H1 (cell line): Measurements from ENCODE around the gene RASSF5. TPM values are rescaled to one million over a fixed set of nuclear protein-coding genes. Genes with fewer than 3 reads are reported as not detected.

Source experiments
- CEBPB ChIP-seq: IDR thresholded peaks from 2 replicates; pipeline ENCODE4 v1.6.1; 2012; ENCODE audit warnings: low read depth, low read length
- KDM1A ChIP-seq: fragments of 200-600, 300-600 bp; sonication (generic); IDR thresholded peaks from 2 replicates; pipeline ENCODE4 v1.7.1; 2016; ENCODE audit warnings: mild to moderate bottlenecking, low read length, borderline replicate concordance
- TCF12 ChIP-seq: IDR thresholded peaks from 2 replicates; pipeline ENCODE4 v1.6.1; 2011; ENCODE audit warnings: low read depth, mild to moderate bottlenecking, low read length
- polyA plus RNA-seq, 7 experiments: library from polyadenylated mRNA; depleted of rRNA in 3 of 7; stranded (reverse) in 5 of 7; unstranded in 2 of 7; fragments of >200 nt in 5 of 7; fragments of 200-250 nt in 2 of 7; gene quantifications; 1 replicate in 5 of 7; 2 replicates in 1 of 7; 4 replicates in 1 of 7; pipeline versions ENCODE4 v1.2.1 to v1.2.3, GENCODE V29; 2011 to 2013; ENCODE audit warnings: missing spikeins in 2 of 7, mixed read lengths in 2 of 7
- total RNA-seq: library from RNA; stranded (reverse); fragmentation: NEBNext Ultra II Directional; extraction: Animal tissue kit (Norgen Biotek cat#: 25700); gene quantifications from 2 replicates; pipeline ENCODE4 v1.2.1, GENCODE V29; 2021
- TF ChIP-seq, protein P1 (sequence below): IDR thresholded peaks from 2 replicates; pipeline ENCODE4 v1.6.1; 2011; ENCODE audit warnings: low read length, improper control_type of control experiment

Gene RASSF5
- total and polyA plus RNA-seq, 2 of the 8 experiments (the other 6 are each of a cell fraction or from before 2014, with no cell fraction given): 0.82 to 1.8 TPM

- no peak for TF ChIP-seq CEBPB
- no peak for TF ChIP-seq TCF12
- TF ChIP-seq, protein P1, sequence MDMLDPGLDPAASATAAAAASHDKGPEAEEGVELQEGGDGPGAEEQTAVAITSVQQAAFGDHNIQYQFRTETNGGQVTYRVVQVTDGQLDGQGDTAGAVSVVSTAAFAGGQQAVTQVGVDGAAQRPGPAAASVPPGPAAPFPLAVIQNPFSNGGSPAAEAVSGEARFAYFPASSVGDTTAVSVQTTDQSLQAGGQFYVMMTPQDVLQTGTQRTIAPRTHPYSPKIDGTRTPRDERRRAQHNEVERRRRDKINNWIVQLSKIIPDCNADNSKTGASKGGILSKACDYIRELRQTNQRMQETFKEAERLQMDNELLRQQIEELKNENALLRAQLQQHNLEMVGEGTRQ: no peak
- TF ChIP-seq KDM1A: no peak
- TF ChIP-seq, all 59 proteins: peak for 0
Observed at GRCh38 chr1:206526064-206526911, 19.0 kb downstream of the RASSF5 start (continued).
